Measurements from ENCODE around the gene GEMIN7. TPM values are rescaled to one million over a fixed set of nuclear protein-coding genes. Genes with fewer than 3 reads are reported as not detected.

GEMIN7 gene
- total and polyA plus RNA-seq, 4 donors: 18.7 to 29.0 (median 22.7) TPM

DNA sequence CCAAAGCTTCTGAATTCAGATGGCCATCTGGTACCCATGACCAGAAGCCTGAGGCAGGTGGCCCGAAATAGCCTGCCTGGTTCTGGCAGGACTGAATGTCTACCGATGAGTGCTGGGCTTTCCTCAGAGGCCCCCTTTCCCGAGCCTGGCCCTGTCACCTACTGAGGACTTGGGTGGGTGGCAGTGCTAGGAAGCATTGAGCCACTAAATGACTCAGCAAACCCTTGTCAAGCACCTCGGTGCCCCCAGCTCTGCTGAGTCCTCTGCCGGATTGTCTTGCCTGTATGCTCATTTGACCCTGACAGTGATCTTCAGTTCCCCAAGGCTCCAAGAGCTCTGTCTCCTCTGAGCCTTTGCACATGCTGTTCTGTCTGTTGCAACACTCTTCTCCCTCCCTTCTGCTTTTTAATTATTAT lies 31.8 kb downstream of the GEMIN7 start:
- no peak for DNase-seq
- Histone ChIP-seq H3K4me3 (no peak overlapping the region), H3K9me3 (ENCODE audit: control insufficient read depth in 4 of 4, insufficient read depth in 3 of 4, low read length in 3 of 4) (no peaks in the 10 kb centered on the region), H3K36me3 (ENCODE audit: control insufficient read depth in 4 of 4, insufficient read depth in 4 of 4, low read length in 4 of 4) (peaks cover 0 to 4% (median 2%) of the 10 kb centered on the region in 4 donors), H3K9ac (ENCODE audit: insufficient read depth in 1 of 2, low read length in 2 of 2) (no peak overlapping the region), H3K27ac (ENCODE audit: low read depth in 1 of 2, low read length in 1 of 2) (no peak overlapping the region), H3K27me3 (ENCODE audit: control insufficient read depth in 3 of 3, insufficient read depth in 3 of 3, low read length in 2 of 3) (no peaks in the 10 kb centered on the region), H3K4me1 (ENCODE audit: control insufficient read depth in 5 of 5, insufficient read depth in 5 of 5, low read length in 5 of 5) (peaks cover 0 to 22% (median 4%) of the 10 kb centered on the region in 5 donors)
- TF ChIP-seq, protein P1, sequence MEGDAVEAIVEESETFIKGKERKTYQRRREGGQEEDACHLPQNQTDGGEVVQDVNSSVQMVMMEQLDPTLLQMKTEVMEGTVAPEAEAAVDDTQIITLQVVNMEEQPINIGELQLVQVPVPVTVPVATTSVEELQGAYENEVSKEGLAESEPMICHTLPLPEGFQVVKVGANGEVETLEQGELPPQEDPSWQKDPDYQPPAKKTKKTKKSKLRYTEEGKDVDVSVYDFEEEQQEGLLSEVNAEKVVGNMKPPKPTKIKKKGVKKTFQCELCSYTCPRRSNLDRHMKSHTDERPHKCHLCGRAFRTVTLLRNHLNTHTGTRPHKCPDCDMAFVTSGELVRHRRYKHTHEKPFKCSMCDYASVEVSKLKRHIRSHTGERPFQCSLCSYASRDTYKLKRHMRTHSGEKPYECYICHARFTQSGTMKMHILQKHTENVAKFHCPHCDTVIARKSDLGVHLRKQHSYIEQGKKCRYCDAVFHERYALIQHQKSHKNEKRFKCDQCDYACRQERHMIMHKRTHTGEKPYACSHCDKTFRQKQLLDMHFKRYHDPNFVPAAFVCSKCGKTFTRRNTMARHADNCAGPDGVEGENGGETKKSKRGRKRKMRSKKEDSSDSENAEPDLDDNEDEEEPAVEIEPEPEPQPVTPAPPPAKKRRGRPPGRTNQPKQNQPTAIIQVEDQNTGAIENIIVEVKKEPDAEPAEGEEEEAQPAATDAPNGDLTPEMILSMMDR (IDR thresholded peaks at IDR 0.05; ENCODE audit: control extremely low read depth, extremely low read depth): no peak
- 49 to 66% methylated on average over 5 of the region's 5 CpGs for WGBS, 2 donors
- no peak for ATAC-seq (ENCODE audit: insufficient read depth, low FRiP score)

DNA sequence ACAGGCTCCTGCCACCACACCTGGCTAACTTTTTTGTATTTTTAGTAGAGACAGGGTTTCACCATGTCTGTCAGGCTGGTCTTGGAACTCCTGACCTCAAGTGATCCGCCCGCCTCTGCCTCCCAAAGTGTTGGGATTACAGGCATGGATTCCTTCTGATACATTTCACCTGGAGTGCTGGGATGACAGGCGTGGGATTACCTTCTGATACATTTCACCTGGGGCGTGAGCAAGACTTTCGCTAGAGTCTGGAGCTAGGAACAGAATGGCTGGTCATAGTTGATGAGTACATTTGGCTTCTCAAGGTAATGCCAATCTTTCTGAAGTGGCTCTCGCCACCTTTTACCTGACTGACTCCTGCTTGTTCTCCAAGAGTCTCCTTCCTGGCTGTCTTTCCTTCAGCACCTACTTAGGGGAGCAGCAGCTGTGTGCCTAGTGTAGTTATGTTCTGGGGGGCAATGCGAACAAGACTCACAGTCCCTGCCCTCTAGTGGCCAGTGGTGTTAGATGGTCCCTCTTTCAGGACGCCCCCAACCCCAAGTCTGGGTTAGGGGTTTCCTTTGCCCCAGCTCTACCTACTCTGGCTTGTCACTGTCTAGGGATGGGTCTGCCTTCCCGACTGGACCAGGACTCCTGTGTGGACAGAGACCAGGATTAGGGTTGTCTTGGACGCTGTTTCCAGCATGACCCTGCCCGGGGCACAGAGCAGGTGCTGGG lies 33.2 kb downstream of the GEMIN7 start:
- 88 to 91% methylated on average over 11 of the region's 11 CpGs for WGBS, 2 donors
- peaks cover 0 to 25% (median 4%) of the 10 kb centered on the region in 5 donors for H3K4me1 ChIP-seq (ENCODE audit: control insufficient read depth in 5 of 5, insufficient read depth in 5 of 5, low read length in 5 of 5)
- H3K27me3 ChIP-seq (ENCODE audit: control insufficient read depth in 3 of 3, insufficient read depth in 3 of 3, low read length in 2 of 3): no peaks in the 10 kb centered on the region
- no peak overlapping the region for H3K4me3 ChIP-seq
- H3K9me3 ChIP-seq (ENCODE audit: control insufficient read depth in 4 of 4, insufficient read depth in 3 of 4, low read length in 3 of 4): no peaks in the 10 kb centered on the region
- DNase-seq: no peak
- TF ChIP-seq, protein P1 (IDR thresholded peaks at IDR 0.05; ENCODE audit: control extremely low read depth, extremely low read depth): no peak
- no peak overlapping the region for H3K9ac ChIP-seq (ENCODE audit: insufficient read depth in 1 of 2, low read length in 2 of 2)
- peaks cover 0 to 4% (median 2%) of the 10 kb centered on the region in 4 donors for H3K36me3 ChIP-seq (ENCODE audit: control insufficient read depth in 4 of 4, insufficient read depth in 4 of 4, low read length in 4 of 4)
- ATAC-seq (ENCODE audit: insufficient read depth, low FRiP score): no peak
- no peak overlapping the region for H3K27ac ChIP-seq (ENCODE audit: low read depth in 1 of 2, low read length in 1 of 2)

DNA sequence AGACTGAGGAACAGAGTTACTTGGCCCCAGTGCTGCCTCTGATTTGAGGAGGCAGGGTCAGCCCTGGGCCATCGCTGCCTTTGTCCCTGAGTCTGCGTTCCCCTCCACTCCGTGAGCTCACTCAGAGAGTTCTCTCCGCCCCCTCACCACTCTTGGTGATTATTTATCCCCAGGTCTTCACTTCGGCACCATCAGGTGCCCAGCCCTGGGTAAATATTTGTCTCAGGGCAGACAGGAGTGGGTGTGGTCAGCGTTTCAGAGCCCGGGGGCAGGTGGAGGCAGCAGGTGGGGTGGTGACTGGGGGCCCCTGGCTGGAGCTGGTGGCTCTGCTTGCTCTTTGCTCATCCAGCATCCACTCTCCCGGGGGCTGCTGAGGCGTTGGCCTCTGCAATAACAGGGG lies 34.6 kb downstream of the GEMIN7 start:
- 63 to 76% methylated on average over 9 of the region's 9 CpGs for WGBS, 2 donors
- Histone ChIP-seq H3K9ac (ENCODE audit: insufficient read depth in 1 of 2, low read length in 2 of 2) (no peak overlapping the region), H3K27me3 (ENCODE audit: control insufficient read depth in 3 of 3, insufficient read depth in 3 of 3, low read length in 2 of 3) (no peaks in the 10 kb centered on the region), H3K27ac (ENCODE audit: low read depth in 1 of 2, low read length in 1 of 2) (no peak overlapping the region), H3K4me1 (ENCODE audit: control insufficient read depth in 5 of 5, insufficient read depth in 5 of 5, low read length in 5 of 5) (peaks cover 0 to 31% (median 4%) of the 10 kb centered on the region in 5 donors), H3K9me3 (ENCODE audit: control insufficient read depth in 4 of 4, insufficient read depth in 3 of 4, low read length in 3 of 4) (no peaks in the 10 kb centered on the region), H3K36me3 (ENCODE audit: control insufficient read depth in 4 of 4, insufficient read depth in 4 of 4, low read length in 4 of 4) (peaks cover 0 to 4% (median 2%) of the 10 kb centered on the region in 4 donors), H3K4me3 (no peak overlapping the region)
- TF ChIP-seq, protein P1 (IDR thresholded peaks at IDR 0.05; ENCODE audit: control extremely low read depth, extremely low read depth): no peak
- ATAC-seq (ENCODE audit: insufficient read depth, low FRiP score) (no peak), DNase-seq (peak in 2 of 3 donors; percentile 17 to 38)

All from lung (tissue), 12 donors.